ENCODE data around the gene INTS11.

The INTS11 gene

DNA sequence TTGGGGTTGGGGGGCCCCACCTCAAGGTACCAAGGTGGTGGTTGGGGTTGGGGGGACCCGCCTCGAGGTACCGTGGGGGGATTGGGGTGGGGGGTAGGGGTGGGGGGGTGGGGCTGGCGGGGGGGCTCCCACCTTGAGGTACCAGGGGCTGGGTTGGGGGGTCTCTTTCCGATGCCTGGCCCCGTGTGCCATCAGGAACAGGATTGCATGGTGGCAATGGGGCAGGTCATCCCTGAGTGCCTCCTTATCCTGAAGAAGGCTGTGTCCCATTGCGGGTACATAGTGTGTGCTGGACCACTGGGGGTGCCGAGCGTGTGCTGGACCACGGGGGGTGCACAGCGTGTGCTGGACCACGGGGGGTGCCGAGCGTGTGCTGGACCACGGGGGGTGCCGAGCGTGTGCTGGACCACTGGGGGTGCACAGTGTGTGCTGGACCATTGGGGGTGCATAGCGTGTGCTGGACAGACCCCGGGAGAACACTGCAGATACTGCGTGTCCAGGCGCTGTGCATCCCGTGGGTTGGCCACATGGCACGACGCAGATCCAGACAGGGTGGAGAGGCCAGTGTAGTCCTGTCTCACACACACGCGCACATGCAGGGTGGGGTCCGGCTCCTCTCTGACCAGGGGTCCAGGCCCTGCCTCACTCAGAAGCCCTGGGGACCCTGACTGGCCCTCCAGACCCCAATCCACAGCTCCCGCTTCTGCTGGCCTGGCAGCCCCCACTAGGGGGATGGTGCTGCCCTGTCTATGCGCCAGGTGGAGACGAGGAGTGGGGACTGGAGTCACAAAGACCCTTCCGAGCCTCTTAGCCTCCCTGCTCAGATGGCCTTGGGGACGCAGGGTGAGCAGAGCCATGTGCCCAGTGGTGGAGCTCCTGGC lies 40.0 kb downstream of the INTS11 start:
- no peak for DNase-seq

DNA sequence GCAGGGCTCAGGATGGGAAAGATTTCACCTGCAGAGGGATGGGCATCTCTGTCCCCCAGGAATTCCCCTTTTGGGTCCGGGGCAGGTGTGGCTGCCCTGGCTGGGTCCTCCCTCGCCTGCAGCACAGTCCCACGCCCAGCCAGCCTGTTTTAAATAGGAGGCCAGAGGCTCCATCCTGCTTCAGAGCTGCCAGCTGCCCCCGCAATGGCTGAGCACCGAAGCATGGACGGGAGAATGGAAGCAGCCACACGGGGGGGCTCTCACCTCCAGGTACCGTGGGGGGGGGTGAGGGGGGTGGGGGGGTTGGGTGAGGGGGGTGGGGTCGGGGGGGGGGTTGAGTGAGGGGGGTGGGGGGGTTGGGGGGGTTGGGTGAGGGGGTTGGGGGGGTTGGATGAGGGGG lies 40.6 kb downstream of the INTS11 start:
- DNase-seq = no peak

DNA sequence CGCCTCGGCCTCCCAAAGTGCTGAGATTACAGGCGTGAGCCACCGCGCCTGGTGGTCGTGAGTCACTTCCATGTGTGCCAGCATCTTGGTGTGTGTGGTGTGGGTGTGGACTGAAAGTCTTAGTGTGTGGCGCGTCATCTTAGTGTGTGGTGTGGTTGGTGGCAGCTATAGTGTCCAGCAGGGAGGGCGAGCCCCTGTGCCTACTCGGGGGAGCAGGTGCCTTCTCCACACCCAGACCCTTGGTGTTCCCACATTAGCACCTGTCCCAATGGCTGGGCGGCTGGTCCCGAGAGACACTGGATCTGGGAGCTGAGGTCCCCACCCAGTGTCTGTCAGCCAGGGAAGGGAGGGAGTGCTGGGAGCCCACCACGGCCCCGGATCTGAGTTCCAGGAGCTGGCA lies 41.5 kb downstream of the INTS11 start:
- DNase-seq = no peak

DNA sequence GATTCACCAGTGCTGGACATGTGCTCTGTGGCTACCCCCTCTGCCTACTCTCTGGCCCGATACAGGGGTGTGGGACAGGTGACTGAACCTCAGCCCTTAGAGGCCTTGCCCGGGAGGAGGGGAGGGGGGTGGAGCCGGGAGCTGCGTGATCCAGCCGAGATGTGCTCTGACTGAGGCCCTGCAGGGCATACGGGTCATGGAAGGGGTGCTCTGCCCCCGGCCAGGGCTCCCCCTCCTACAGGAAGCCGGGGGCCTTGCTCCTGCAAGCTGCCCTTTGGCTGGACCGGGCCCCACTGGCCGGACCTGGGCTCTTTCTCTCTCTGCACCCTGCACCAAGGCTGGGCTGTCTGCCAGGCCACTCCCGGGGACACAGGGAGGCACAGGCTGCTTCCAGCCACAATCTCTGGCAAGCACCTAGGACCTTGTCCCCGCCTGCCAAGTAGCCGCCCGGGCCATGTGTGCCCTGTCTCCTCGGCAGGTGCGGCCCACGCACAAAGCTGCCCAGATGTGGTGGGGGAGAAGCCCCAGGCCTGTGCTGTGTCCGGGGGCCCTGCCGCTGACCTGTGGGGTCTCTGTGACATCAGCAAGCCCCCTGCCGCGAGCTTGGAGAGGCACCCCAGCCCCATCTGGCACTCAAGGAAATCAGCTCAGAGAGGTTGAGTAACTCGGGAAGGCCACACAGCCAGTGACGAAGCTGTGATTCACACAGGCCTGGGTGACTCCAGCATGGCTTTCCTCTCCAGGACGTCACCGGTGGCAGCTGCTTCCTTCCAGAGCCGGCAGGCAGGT lies 42.7 kb downstream of the INTS11 start:
- no peak for DNase-seq

DNA sequence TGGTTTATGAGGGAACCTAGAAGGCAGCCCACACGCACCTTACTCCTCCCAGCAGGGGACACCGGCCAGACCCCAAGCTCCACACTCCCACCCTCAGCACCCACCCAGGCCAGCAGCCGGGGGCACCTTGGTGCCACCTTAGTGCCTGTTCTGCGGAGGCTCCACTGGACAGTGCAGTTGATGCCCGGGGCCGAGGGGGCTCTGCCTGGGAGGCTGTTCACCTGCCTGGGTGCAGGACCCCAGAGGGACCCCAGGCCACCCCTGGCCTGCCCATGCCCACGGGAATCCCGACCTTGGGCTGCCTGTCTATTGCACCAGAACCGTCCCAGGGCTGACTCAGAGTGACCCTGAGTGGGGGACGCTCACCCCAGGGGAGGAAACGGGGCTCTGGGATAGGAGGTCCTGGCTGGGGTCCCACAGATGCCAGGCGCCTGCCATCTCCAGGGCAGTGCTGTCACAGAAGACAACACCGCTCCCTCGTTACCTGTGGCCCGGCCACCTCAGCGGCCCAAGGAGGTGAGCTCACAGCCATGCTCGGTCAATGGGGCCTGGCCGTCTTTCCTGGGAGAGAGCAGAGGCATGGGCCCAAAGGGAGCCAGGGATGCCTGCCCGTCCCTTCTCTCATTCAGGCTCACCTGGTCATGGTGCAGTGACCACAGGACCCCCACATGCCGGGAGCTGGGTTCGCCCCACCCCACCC lies 43.5 kb downstream of the INTS11 start:
- no peak for DNase-seq

DNA sequence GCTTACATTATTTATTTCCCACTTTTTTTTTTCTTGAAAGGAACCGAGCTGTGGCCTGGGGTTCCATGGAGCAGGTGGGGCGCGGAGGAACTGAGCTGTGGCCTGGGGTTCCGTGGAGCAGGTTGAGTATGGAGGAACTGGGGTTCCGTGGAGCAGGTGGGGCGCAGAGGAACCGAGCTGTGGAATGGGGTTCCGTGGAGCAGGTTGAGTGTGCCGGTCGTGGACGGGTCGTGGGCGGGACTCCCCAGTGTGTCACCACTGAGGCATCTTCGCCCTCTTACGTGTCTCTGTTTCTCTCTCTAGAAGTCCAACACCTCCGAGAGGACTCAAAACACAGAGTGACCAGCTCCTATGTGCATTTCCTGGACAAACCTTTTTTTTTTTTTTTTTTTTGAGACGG lies 45.4 kb downstream of the INTS11 start:
- DNase-seq = no peak

DNA sequence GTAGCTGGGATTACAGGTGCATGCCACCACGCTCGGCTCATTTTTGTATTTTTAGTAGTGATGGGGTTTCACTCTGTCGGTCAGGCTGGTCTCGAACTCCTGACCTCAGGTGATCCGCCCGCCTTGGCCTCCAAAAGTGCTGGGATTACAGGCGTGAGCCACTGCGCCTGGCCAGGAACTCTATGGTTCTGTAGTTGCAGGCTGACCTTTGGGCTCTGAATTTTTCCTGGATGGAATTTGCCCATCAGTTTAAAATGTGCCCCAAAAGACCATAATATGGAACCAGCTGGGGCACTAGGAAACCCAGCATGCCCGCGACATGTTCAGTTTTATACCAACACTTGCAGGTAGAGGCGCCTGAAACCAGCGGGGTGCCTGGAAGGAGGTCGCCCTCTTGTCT lies 45.8 kb downstream of the INTS11 start:
- DNase-seq = no peak

DNA sequence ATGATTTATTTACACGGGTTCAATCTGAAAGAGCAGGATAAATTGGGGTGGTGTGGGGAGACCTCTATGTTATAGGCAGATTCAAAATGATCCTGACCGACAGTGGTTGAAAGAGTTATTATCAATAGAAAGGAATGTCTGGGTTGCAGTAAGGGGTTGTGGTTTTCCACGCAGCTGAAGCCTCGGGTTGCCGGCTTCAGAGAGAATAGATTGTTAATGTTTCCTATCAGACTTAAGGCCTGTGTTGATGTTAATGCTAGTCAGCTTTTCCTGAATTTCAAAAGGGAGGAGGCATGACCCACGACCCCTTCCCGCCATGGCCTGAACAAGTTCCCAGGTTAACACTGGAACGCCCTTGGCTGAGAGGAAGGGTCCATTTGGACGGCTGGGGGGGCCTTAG lies 48.6 kb downstream of the INTS11 start:
- DNase-seq = no peak

DNA sequence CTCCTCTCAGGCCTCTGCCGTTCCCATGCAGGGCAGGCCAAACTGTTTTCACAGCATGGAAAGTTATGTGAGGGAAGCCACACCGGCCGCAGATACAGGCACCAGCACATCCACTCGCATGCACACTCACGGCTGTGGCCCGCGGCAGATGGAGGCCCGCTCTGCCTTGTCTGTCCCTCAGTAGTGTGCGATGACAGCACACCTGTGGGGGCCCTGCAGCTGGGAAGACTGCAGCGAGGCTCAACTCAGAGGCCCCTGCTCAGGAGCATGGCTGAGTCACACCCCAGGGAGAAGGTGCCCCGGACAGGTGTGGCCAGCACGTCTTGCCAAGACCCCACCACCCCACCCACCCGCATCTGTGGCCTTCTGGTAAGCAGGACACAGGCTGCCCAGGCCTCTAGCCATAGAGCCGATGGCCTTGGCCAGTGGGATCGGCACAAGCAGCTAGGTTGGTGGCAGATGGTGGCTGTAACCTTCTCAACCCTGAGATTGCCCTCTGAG lies 49.5 kb downstream of the INTS11 start:
- no peak for DNase-seq

DNA sequence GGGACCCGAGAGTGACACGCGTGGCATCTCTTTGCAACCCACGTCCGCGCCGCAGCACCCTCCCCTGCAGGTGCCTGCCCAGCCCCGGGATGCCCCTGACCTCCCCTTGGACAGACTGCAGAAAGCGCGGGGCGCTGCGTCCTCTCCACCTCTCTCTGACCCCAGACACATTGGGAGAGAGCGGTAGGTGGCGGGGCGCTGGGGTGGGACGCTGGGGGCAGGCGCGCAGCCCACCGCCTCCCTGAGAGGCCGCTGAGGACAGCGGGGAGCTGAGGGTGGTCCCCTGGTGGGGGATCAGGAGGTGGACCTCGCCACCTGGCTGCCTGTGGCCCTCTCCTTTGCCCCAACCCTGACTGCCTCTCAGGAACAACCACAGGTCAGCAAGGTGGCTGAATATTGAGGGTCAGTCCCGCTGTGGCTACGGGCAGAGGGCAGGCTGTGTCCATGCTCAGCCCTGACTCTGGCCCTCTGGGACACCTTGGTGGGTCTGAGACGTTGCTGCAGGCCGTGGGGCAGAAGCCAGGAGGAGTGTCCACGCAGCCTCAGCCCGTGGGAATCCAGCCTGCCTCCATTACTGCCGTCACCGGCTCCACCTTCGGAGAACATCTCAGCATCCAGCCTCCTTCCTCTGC lies 50.0 kb downstream of the INTS11 start:
- DNase-seq = no peak

DNA sequence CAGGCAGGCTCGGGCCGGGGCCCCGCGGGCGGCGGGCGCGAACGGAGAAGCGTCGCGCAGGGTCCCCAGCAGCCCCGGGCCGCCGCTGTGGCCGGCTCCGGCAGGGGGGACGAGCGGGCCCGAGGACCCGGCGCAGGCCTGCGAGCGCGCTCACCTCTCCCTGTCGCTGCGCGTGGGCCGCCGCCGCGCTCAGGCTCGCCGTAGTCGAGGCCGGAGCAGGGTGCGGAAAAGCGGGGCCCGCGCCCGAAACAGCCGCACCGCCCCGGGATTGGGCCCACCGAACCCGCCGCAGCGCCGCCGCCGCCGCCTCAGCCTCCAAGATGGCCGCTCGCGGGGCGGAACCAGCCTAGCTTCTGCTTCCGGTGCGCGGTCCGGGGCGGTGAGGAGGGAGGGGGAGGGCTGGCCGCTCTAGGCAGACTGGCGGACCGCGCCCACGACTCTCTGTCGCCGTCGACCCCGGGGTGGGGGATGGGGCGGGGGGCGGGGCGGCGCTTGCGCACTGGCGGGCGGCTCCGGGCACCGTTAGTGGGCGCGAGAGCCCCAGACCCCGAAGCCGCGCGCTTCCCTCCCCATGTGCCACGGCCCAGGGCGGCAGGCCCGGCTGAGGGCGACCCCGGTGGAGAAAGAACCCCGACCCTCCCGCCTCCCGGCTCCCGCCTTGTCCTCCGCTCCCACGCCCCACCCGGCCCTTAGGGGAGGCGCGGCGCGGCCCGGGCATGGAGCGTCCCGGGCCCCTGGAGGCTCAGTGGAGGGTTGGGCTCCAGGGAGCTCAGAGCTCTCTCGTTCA lies 50.8 kb downstream of the INTS11 start, which contains the start of gene UBE2J2:
Gene UBE2J2 (minus strand): TSS at position 343 of the 787 bp plus-strand sequence. CDS start 5,862 bp downstream, outside the sequence.
- DNase-seq = peak; percentile 84

DNA sequence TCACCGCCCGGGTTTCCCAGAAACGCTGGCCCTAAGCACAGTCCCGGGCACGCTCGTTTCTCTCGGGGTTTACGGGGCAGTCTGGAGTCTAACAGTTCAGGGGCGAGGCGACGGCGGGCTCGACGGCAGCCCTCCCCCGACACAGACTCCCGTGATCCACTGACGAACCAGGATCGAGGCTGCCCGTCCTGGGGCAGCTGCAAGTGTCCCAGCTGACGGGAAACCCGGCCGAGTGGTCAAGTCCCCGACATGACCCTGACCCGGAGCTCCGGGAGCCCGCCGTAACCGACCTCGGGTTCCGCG lies 51.3 kb downstream of the INTS11 start:
- no peak for DNase-seq

DNA sequence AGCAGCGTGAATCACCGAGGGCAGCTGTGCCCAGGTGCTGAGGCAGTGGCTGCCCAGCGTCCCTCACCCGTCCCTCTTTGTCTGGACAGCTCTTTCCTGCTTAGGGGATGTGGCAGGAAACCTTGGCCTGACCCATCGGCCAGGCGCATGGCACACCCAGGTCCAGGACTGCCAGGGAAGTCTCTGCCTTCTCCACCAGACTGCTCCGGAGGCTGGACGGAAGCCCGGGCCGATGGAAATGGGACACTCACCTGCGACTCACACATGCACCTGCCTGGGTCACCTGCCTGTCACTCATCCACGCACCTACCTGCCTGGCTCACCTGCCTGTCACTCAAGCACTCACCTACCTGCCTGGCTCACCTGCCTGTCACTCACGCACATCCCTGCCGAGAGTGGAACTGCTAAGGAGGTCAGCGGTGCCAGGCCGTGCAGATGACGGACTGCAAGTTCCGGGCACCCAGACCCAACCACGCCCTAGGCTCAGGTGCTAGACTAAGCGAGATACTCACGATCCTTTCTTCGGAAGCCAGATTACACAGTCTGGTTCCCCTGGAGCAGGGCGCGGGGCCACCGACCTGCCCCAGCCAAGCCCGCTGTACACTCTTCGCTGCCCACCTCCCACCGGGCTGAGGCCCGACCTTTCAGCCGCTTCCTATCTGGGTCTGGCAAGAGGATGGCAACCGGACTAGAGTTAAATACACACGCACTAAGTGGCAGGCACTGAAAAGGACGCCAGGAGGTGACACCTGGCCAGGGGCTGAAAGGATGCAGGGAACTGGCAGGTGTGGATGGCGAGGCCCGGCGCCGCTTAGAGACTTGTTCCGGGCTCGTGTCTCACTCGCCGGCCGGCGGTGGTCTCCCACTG lies 51.9 kb downstream of the INTS11 start:
- DNase-seq = peak; percentile 21

DNA sequence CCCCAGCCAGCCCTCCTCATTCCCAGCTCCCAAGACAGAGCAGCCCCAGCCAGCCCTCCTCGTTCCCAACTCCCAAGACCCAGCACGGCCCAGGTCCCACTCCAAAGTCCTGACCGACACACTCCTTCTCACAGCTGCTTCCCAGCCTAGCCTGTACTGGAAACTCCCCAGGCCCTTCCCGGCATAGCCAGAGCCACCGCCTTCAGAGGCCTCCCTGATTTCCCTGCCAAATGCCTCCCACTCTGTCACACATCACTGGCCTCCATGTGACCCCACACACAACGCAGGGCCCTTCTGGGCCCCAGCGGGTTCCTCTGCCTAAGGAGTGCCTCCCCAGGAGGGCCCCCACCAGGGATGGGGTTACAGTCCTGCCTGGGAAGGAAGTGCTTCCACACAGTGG lies 53.6 kb downstream of the INTS11 start:
- no peak for DNase-seq

DNA sequence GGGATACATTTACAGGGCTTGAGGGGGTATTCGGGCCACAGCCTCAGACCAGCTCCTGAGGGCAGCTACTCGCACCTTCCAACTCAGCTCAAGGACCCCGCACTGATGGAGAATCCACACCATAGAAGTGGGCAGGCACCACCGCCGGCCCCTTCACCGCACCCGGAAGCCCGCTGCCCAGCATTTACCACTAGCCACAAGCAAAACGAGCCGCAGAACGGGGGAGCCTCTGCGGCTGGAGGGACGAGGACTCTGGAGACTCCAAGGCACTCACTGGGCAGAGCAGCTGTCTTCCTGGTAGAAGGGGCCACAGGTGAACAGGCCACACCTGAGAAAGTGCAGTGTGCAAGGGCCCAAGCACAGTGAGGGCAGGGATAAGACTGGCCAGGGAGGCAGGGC lies 56.2 kb downstream of the INTS11 start:
- DNase-seq = no peak

DNA sequence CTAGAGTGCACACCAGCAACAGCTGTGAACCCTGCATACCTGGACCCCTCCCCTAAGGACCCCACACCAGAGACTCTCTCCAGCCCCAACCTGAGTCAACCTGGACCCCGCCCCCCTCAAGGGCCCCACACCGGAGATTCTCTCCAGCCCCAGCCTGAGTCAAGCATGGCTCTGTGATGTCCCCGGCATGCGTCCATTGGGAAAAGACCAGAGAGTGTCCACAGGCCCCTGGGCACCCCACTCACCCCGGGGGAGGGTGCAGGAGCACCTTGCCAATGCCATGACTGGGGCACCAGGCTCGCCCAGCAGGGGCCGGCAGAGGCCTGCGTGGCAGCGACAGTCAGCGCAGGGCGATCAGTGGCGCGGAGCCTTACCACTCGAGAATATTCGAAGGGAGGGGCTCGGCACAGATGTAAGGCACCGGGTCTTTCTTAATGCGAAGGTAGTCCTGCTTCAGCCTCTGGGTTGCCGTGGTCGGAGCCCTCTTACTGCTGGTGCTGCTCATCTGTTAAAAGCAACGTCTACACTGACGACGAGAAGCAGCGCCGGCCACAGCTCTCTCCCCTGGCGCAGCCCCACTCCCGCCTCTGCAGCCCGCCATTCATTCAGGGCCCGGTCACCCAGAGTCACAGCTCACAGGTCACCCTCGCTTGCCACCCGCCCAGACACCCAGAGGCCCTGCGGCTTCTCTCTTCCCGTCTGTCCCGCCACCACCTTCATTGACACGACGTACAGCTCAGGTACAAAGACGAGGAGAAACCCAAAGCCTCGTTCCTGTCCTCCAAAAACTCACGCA lies 56.8 kb downstream of the INTS11 start:
- no peak for DNase-seq

DNA sequence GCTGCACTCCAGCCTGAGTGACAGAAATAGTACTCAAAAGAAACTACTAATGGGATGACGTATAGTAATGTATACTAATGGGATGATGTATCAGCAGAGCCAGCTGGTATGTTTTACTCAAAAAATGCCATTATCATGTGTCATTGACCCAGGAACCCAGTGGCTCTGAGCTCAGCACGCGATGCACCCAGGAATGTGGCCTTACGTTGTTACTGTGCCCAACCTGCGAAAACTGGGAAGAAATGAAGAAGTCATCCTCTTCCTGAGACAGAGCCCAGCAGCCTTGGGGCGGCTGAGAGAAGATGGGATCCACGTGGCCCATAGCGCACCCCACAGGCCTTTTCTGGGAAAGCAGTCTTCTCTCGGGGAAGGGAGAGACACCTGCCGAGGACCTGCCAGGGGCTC lies 59.6 kb downstream of the INTS11 start:
- DNase-seq = no peak

DNA sequence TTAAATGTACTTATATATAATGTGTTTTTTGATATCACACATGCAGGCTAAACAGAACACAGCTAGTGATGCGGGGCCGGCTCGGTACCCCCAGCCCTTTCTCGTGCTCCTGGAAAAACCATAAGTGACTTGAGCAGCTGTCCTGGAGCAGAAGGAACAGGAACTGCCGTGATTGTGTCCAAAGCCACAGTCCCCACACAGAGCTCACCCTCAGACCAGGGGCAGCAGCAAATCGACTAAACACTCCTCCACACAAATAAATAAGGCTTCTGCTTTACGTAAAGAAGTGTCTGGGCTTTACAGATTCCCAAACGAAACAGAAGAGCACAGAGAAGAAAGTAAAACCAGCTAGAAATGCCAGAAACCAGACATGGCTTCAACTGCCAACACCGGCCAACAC lies 60.4 kb downstream of the INTS11 start:
- no peak for DNase-seq

DNA sequence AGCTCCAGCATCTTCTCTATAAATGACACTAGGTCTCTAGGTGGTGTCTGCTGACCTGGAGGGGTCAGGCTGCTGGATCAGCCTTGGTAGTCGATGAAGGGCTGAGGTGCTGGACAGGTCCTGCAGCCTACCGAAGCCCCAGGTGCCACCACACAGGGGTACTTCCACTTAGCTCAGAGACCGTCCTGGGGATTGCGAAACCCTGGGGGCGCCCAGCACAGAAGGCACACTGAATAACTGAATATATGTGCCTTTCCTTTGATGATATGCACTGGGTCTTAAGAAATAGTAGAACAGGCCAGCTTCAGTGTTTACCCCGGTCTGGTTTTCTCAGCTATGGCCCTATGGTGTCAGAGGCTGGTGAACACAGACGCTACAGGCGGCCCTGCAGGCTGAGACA lies 61.7 kb downstream of the INTS11 start:
- no peak for DNase-seq

DNA sequence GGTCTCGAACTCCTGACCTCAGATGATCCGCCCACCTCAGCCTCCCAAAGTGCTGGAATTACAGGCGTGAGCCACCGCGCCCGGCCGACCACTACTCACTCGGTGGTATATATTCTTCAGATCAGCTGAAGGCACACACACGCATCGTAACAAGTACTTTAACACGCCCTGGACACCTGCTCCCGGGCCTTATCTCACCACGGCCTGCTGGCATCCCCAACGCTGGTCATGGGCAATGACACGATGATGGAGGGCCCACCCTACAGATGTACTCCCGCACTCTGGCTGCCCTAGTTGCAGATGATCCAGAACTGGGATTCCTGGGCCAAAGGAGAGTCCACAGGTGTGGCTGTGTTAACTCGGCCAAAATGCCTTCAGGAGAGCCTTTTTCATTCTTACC lies 62.4 kb downstream of the INTS11 start:
- no peak for DNase-seq
